GM21717 (cell line): ENCODE data around the gene CCDC51.
"Not testable (repeated sequence)": the region's sequence is repeated elsewhere in the genome, so short reads cannot be mapped to it uniquely, and the experiment has no call there.

Experiments
- ATAC-seq: cut with Tn5 transposase; IDR thresholded peaks from one replicate; pipeline ENCODE4 v1.9.1; 2021; ENCODE audit warnings: mild to moderate bottlenecking, moderate library complexity; ENCODE audit not compliant: unreplicated experiment

Gene CCDC51

DNA sequence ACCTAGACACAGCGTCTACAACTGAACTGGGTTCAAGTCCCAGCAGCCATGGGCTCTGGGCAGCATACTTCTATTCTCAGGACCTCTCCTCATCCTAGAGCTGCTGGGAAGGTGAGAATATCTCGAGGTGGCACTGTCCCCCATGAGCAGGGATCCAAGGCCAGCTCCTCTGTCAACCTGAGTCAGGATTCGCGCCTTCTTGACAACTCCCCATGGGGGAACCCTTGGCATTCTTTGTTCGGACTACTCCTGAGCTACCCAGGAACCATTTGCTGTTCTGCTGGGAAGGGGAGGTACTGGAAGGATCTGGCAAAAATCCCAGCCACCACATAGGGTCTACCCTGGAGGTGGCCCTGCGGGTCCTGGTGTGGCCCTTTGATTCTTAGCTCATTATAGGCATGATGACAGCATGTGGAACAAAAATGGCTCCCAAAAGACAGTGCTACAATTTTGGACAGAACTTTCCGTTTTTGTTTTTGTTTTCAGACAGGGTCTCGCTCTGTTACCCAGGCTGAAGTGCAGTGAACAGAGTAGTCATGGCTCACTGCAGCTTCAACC lies 32.3 kb downstream of the CCDC51 start:
- no peak for ATAC-seq

DNA sequence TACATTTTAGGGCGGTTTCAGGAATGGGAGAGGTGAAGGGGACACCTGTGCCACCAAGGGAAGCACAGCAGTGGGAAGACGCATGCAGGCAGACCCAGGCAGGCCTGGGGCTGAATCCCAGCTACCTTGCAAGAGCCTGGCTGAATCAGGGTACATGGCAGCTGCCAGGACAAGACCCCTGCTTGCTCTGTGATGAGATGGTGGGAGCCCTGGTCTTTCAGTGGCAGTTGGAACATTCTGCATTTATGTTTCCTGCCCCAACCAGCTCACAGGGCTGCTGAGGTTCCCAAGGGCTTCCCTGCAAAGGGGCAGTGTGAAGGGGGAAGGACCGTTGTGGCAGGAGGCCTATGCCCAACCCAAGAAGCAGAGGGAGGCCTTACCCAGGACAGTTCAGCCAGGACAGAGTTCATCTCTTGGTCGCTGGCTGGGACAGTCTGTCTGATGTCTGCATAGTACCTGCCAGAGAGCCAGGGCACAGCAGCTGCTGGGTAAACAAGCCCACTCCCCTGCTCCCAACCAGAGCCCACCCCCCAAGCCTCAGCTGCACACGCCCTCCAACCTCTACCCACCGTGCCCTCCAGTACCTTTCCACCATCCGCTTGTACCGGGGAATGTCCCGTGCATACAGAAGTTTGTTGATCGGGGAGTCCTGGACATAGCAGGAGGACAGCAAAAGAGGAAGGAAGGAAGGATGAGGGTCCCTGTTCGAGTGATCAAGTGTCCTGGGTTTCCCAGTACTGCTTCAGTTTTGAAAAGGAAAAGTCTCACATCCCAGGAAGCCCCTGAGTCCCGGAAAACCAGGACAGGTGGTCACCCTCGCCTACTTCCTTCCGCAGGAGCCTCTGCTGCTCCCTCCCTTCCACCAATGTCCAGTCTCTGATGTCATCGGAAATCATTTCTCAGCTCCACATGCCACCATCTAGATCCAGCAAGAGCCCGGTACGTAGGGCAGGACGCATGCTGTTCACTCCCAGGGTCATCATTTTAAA lies 33.2 kb downstream of the CCDC51 start:
- ATAC-seq = no peak

- no peak for ATAC-seq
These were observed 33.9 kb downstream of the CCDC51 start for GRCh38 chr3:48405971-48406370.

DNA sequence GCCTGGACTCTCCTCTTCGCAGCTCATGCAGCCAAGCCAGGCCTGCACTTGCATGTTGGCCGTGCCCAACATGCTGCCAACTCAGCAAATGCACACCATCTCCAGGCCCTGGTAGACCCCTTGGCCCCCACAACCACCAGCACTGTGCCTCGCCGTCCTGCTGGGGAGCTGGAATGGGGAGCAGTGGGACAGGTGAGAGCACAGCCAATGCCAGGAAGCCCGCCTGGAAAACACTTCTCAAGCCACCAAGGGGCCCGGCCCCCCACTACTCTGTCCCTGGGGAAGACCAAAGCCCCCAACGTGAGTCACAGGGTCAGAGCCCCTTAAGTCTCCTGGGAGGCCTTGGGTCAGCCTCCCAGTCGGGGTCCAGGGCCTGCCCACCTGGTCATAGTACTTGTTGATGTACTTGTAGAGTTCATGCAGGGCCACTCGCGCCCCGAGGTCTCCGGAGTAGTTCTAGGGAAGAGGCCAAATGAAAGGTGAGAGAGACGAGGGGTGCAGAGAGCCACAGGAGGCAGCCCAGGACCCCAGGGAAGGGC lies 34.5 kb downstream of the CCDC51 start:
- no peak for ATAC-seq

GRCh38 chr3:48404440-48405342 lies 35.2 kb downstream of the CCDC51 start:
- no peak for ATAC-seq

DNA sequence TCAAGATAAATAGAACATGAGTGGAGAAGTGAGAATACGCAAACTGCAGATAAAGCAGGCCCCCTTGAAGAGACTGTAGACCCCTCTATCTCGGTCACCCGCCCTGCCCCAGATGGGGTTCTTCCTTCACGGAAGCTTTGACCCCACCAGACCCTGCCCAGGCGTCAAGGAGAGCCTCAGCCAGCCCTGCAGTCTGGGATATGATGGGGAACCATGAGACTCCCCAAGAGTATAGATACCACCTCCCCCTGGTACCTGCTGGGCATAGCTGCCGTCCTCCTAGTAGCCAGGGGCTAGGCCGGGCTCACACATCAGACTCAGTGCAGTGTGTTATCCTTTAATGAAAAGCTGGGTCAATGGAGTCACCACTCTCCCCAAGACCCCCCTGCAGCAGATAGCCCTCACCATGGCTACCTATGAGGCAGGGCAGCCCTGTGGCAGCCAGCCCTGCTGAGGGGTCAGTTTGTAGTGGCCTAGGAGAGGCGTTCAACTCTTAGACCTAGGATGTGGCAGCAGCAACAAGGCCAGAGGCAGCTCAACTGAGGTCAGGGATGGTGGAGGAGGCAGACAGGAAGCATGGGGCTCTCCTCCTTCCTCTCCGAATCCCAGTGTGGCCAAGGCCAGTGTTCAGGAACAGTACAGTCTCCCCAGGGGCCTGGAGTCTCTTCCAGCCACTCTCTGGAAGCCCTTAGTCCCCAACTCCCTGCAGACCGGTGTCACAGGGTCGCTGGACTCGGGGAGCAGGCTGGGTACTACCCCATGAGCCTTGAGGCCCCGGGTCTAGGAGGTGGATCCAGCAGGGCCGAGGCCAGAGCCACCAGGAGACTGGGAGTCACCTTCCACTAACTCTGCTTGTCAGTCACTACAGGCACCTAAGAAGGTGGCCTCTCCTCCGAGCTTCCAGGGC lies 36.1 kb downstream of the CCDC51 start:
- no peak for ATAC-seq

- no peak for ATAC-seq
These were observed 37.0 kb downstream of the CCDC51 start for GRCh38 chr3:48402907-48403306.

DNA sequence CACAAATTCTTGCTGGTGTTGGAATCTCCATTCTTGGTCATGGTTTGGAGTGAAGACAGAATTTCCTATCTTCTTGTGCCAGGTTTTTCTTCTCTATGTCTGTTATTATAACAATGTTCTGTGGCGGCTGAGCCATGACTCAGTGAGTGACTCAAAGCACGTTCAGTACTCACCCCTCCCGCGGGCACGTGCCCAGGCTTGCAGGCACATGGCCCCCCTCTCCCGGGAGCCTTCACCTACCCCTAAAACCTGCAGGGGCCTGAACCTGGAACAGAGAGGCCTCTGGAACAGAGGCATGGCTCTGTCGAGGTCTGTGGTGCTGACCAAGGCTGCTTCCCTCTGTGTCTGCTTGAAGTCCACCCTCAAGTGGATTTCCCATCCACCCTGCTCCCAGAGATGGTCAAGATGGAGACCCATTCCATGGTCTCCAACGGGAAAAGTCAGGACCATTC lies 37.6 kb downstream of the CCDC51 start:
- ATAC-seq = no peak

GRCh38 chr3:48401434-48401901 lies 38.5 kb downstream of the CCDC51 start:
- not testable (repeated sequence) for ATAC-seq

GRCh38 chr3:48400824-48401433 lies 39.0 kb downstream of the CCDC51 start:
- no peak for ATAC-seq

DNA sequence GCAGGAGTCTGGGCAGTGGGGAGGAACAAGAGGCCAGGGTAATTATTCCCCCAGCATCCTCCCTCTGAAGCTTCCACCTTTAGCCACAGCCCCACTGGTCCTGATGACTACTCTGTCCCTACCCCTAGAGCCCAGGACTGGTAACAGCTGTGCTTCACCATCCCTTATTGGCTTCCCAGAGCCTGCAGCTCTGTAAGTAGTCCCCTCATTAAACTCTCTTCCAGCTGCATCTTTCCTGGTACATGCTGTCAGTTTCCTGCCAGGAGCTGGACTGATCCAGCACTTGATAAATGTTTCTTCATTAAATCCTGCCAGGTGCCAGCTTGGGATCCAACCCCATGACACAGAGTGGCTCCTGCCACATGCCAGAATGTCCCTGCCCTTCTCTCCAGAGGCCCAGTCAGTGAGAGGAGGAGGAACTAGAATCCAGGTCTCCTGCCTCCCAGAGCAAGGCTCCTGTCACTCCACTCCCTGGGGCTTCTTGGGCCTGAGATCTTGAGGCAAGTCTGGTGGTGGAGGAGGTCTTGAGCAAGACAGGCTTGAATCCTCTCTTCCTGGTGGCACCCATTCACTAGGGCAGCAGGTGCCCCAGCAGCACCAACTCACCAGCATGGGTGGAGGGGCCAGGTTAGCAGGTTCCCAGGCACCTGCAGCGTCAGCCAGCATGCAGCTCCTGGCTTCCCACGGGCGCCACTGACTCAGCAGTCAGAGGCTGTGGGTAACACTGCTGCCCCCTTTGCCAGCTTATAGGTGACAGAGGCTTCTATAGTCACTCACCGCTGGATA lies 40.3 kb downstream of the CCDC51 start:
- ATAC-seq = no peak

DNA sequence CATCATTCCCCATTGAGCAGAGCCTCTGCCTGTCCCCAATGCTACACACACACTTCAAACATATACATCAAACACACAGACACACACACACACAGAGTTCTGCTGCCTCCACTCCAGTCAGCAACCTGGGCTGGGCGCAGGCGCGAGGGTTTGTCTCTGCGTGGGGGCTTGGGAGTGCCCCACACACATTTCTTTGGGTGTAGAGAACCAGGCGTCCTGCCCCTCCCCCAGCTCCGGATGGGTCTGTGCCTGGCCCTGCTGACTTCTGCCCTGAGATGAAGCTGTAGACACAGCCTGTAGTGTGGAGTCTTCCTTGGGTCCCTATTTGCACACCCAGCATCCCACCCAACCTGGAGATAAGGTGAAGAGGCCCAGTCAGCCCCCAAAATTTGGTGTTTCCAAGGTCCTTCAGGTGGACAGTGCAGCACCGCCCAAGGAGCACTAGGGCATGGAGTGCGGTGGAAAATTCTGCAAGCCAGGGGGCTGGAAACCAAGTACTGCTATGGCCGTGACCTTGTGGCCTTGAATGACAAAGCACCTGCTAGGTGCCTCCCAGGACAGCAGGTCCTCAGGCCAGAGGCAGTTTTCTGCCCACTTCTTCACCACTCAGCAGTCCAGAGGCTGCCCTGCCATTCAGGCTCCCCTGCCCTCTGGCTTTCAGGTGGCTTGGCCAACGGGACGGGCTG lies 41.1 kb downstream of the CCDC51 start:
- ATAC-seq = no peak

DNA sequence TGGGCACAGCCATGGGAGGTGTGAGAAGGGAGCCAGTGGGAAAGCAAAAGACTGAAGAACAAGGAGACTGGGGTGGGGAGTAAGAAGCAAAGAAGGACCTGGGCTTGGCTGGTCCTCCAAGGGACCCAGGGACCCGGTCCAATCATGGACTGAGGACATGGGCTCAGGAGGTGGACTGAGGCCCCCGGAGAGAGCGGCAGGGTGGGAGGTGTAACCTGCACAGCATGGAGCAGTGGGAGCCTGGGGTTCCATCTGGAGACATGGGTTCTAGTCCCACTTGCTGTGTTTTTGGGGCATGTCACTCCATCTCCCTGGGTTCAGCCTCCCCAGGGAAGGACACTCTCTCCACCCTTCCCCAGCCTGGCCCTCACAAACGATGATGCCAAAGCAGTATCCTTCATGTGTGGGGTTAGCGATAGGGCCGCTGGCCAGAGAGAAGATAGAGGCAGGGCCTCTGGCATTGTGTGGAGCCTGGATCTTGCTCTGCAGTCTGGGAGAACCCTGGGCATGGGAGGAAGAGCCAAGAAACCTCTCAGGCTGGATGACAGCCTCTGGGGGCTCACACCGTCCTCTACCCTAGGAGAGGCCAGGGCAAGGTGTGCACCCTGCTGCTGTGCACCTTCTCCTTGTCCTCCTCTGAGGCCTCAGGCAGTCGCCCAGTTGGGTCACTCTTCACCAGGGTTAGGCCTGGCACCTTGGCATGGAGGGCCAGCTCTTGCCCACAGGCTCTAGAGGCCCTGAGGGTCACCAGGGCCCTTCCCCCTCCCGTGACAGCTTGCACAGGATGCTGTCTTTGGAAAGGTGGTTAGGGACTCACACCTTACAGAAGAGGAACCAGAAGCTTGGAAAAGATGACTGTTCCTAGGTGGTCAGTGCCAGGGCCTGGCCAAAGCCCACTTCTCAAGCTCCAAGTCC lies 41.9 kb downstream of the CCDC51 start:
- ATAC-seq = no peak

DNA sequence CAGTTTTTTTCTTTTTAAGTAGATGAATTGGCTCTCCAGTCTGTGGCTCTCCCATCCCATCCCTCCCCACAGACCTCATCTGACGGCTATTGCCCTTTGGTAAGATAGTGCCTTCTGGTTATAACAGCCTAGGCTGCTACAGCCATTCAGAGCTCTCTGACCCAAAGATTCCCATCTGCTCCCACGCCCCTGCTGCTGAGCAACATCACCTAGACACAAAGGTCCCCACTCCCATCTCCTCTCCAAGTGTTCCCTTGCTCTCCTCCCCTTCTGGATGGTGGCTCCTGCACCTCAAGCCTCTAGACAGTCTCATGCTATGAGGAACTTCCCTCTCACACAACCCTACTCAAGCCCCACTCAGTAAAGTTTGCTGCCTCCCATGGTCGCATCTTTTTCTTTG lies 44.2 kb downstream of the CCDC51 start:
- no peak for ATAC-seq

DNA sequence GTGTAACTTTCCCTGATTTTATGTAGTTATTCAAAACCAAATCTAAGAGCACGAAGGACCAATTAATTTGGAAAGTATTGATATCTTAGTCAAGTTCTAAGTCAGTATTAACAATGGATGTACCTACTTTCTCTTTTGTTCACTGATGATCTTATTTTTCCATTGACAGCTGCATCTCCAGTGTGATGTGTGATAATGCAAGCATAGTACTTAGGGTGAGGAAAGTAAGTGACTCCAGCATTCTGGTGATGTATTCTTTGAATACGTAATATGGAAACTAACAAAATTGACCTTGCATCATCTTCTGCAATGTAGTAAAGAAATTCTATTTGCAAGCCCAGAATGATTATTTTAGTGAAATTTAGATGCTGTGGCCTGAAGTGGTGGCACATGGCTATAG lies 45.5 kb downstream of the CCDC51 start:
- no peak for ATAC-seq

GRCh38 chr3:48388966-48389365 lies 51.0 kb downstream of the CCDC51 start:
- ATAC-seq = no peak

DNA sequence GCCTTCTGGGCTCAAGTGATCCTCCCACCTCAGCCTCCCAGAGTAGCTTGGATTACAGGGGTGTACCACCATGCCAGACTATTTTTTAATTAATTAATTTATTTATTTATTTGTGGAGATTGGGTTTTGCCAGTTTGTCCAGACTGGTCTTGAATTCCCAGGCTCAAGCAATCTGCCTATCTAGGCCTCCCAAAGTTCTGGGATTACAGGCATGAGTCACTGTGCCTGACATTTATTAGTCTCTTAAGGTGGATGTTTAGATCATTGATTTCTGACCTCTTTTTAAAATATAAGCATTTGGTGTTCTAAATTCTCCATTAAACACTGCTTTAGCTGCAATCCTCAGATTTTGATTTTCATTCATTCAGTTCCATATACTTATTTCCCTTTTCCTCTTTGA lies 52.3 kb downstream of the CCDC51 start:
- no peak for ATAC-seq
